Measurements from ENCODE around the gene PROCR.

Gene PROCR

GRCh38 chr20:35224536-35224935, 52.7 kb downstream of the PROCR start:
- TF ChIP-seq TOX (CRISPR knock-in tag; IDR thresholded peaks at IDR 0.05; ENCODE audit: borderline replicate concordance) (no peak), POU6F1 (CRISPR knock-in tag; IDR thresholded peaks at IDR 0.05; ENCODE audit: borderline replicate concordance, low read depth) (no peak)
- ATAC-seq, result no peak

- TF ChIP-seq OSR1 (CRISPR knock-in tag; IDR thresholded peaks at IDR 0.05) (no peak), TCF4 (CRISPR knock-in tag; IDR thresholded peaks at IDR 0.05; ENCODE audit: borderline replicate concordance) (no peak), PATZ1 (CRISPR knock-in tag; IDR thresholded peaks at IDR 0.05; ENCODE audit: borderline replicate concordance) (no peak), ZFP3 (CRISPR knock-in tag; IDR thresholded peaks at IDR 0.05) (no peak), BACH2 (CRISPR knock-in tag; IDR thresholded peaks at IDR 0.05; ENCODE audit: borderline replicate concordance) (no peak), PPARA (CRISPR knock-in tag; IDR thresholded peaks at IDR 0.05; ENCODE audit: borderline replicate concordance) (no peak), TSHZ2 (CRISPR knock-in tag; IDR thresholded peaks at IDR 0.05) (no peak), ISL1 (CRISPR knock-in tag; IDR thresholded peaks at IDR 0.05) (no peak), CREB5 (CRISPR knock-in tag; IDR thresholded peaks at IDR 0.05; ENCODE audit: low read depth) (no peak), ZFP30 (CRISPR knock-in tag; IDR thresholded peaks at IDR 0.05) (no peak), ESRRG (CRISPR knock-in tag; IDR thresholded peaks at IDR 0.05) (no peak), POU6F1 (CRISPR knock-in tag; IDR thresholded peaks at IDR 0.05; ENCODE audit: borderline replicate concordance, low read depth) (no peak)
- no peak for ATAC-seq
Observed at GRCh38 chr20:35225319-35226125, 53.6 kb downstream of the PROCR start.

- ATAC-seq, result no peak; the same call in none of the 3 replicates
- TF ChIP-seq TCF4 (CRISPR knock-in tag; IDR thresholded peaks at IDR 0.05; ENCODE audit: borderline replicate concordance) (no peak), ZC3H10 (CRISPR knock-in tag; IDR thresholded peaks at IDR 0.05) (no peak), PATZ1 (CRISPR knock-in tag; IDR thresholded peaks at IDR 0.05; ENCODE audit: borderline replicate concordance) (no peak), CSDC2 (CRISPR knock-in tag; IDR thresholded peaks at IDR 0.05) (no peak), CREB5 (CRISPR knock-in tag; IDR thresholded peaks at IDR 0.05; ENCODE audit: low read depth) (no peak), ZFP30 (CRISPR knock-in tag; IDR thresholded peaks at IDR 0.05) (no peak), CSRNP3 (CRISPR knock-in tag; IDR thresholded peaks at IDR 0.05) (no peak), ZNF8 (CRISPR knock-in tag; IDR thresholded peaks at IDR 0.05) (no peak), GLIS3 (CRISPR knock-in tag; IDR thresholded peaks at IDR 0.05) (no peak), RARB (CRISPR knock-in tag; IDR thresholded peaks at IDR 0.05) (no peak)
Observed at GRCh38 chr20:35226126-35226883, 54.4 kb downstream of the PROCR start, which contains the start of gene MMP24. Gene MMP24, plus strand, starts transcription at chr20:35226690. Its CDS starts 49 bp downstream, at chr20:35226739.
